GM12865 (cell line): ENCODE measurements around the gene TMEM213.

Experiments used
- DNase-seq: peaks from one replicate; pipeline ENCODE4 v3.0.0; 2010; ENCODE audit warnings: low read depth
- H3K4me3 ChIP-seq: 2 replicates; pipeline ENCODE4 v1.5.1; 2011; ENCODE audit warnings: mild to moderate bottlenecking, low read depth, low read length, control low read depth
- TF ChIP-seq, protein P1 (sequence below): IDR thresholded peaks from 2 replicates; pipeline ENCODE4 v1.5.1; 2011; ENCODE audit warnings: low read length, control low read depth, low read depth, inconsistent platforms; ENCODE audit not compliant: insufficient read depth; ENCODE audit errors: missing control alignments

The TMEM213 gene

GRCh38 chr7:138834583-138834982 lies 36.8 kb downstream of the TMEM213 start:
- peak; percentile 52 for DNase-seq
- TF ChIP-seq, protein P1, sequence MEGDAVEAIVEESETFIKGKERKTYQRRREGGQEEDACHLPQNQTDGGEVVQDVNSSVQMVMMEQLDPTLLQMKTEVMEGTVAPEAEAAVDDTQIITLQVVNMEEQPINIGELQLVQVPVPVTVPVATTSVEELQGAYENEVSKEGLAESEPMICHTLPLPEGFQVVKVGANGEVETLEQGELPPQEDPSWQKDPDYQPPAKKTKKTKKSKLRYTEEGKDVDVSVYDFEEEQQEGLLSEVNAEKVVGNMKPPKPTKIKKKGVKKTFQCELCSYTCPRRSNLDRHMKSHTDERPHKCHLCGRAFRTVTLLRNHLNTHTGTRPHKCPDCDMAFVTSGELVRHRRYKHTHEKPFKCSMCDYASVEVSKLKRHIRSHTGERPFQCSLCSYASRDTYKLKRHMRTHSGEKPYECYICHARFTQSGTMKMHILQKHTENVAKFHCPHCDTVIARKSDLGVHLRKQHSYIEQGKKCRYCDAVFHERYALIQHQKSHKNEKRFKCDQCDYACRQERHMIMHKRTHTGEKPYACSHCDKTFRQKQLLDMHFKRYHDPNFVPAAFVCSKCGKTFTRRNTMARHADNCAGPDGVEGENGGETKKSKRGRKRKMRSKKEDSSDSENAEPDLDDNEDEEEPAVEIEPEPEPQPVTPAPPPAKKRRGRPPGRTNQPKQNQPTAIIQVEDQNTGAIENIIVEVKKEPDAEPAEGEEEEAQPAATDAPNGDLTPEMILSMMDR: no peak
- no peak overlapping the region for H3K4me3 ChIP-seq

- TF ChIP-seq, protein P1: no peak
- H3K4me3 ChIP-seq: no peak overlapping the region
- DNase-seq: no peak
Observed at GRCh38 chr7:138835087-138835486, 37.3 kb downstream of the TMEM213 start.

DNA sequence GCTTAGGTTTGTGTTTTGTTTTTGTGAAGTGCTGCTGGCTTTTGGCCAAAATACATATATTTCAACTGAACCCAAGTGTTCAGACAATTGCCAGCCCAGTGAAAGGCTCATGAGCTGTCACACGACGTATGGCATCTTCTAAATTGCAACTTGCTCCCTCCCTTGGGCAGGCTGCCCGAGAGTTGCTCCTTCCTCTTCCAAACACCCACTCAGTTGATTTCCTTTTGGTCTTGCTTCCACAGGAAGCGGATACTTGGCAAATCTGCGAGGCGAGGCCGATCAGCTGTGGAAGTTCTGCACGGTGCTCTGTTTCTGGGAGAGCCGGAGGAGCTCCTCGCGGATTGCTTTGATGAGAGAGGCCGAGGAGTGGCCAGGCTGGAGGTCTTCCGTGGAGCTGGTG lies 39.8 kb downstream of the TMEM213 start:
- TF ChIP-seq, protein P1: no peak
- DNase-seq: no peak
- H3K4me3 ChIP-seq: no peak overlapping the region

- H3K4me3 ChIP-seq: no peak overlapping the region
- no peak for DNase-seq
- TF ChIP-seq, protein P1: no peak
Observed at GRCh38 chr7:138838166-138838565, 40.4 kb downstream of the TMEM213 start.

- H3K4me3 ChIP-seq: no peak overlapping the region
- no peak for DNase-seq
- TF ChIP-seq, protein P1: no peak
Observed at GRCh38 chr7:138842111-138842510, 44.3 kb downstream of the TMEM213 start.

- H3K4me3 ChIP-seq: no peak overlapping the region
- DNase-seq: no peak
- TF ChIP-seq, protein P1: no peak
Observed at GRCh38 chr7:138843632-138844580, 46.1 kb downstream of the TMEM213 start.

GRCh38 chr7:138845711-138846110 lies 47.9 kb downstream of the TMEM213 start:
- no peak overlapping the region for H3K4me3 ChIP-seq
- no peak for DNase-seq
- TF ChIP-seq, protein P1: no peak
